Gastrocnemius medialis (tissue), 4 donors: ENCODE measurements around the gene CRP. TPM values are rescaled to one million over a fixed set of nuclear protein-coding genes. Genes with fewer than 3 reads are reported as not detected.
"Not testable (repeated sequence)": the region's sequence is repeated elsewhere in the genome, so short reads cannot be mapped to it uniquely, and the experiment has no call there.

Experiments
- ATAC-seq, 2 donors: fragments of 150-250 bp; one replicate each; pipeline ENCODE4 v1.9.1; 2016
- DNase-seq, 2 donors: peaks; one replicate each; pipeline ENCODE4 v3.0.0-alpha.2; 2019
- H3K27ac ChIP-seq, 4 donors: fragments of 200-600 bp; sonication (generic); 1 replicate in 1 of 4; 2 replicates in 3 of 4; pipeline ENCODE4 v1.5.1; 2016 to 2018; ENCODE audit warnings: mild to moderate bottlenecking in 2 of 4, moderate library complexity in 1 of 4
- H3K27me3 ChIP-seq, 3 donors: fragments of 200-600 bp; sonication (generic) in 2 of 3; 1 replicate in 1 of 3; 2 replicates in 2 of 3; pipeline versions ENCODE4 v1.5.1 to v1.6.0; 2016 to 2019; ENCODE audit warnings: mild to moderate bottlenecking in 1 of 3, moderate library complexity in 1 of 3
- H3K36me3 ChIP-seq, 2 donors: fragments of 200-600 bp; sonication (generic) in 1 of 2; one replicate each; pipeline ENCODE4 v1.5.1; 2017 to 2018
- H3K4me1 ChIP-seq, 2 donors: fragments of 200-600 bp; sonication (generic) in 1 of 2; one replicate each; pipeline ENCODE4 v1.5.1; 2016 to 2017; ENCODE audit warnings: mild to moderate bottlenecking in 2 of 2
- H3K4me3 ChIP-seq, 4 donors: fragments of 200-600 bp; sonication (generic) in 3 of 4; 1 replicate in 1 of 4; 2 replicates in 3 of 4; pipeline ENCODE4 v1.5.1; 2016 to 2019; ENCODE audit warnings: mild to moderate bottlenecking in 2 of 4
- H3K9me3 ChIP-seq, 3 donors: fragments of 200-600 bp; sonication (generic) in 2 of 3; 1 replicate in 1 of 3; 2 replicates in 2 of 3; pipeline ENCODE4 v1.5.1; 2016 to 2019
- CTCF ChIP-seq, 5 experiments: fragments of 450-650 bp in 3 of 5; fragments of 200-600 bp in 2 of 5; sonication (generic) in 2 of 5; IDR thresholded peaks in 4 of 5; conservative IDR thresholded peaks in 1 of 5; 1 replicate in 4 of 5; 2 replicates in 1 of 5; pipeline ENCODE4 v1.5.1; 2016 to 2019; ENCODE audit warnings: antibody characterized with exemption in 5 of 5, mild to moderate bottlenecking in 3 of 5, moderate library complexity in 3 of 5
- POLR2A ChIP-seq, 2 donors: fragments of 450-650 bp; IDR thresholded peaks; one replicate each; pipeline ENCODE4 v1.6.1; 2017; ENCODE audit warnings: antibody characterized with exemption in 2 of 2, mild to moderate bottlenecking in 2 of 2, moderate library complexity in 2 of 2
- in situ Hi-C, 4 donors: fragments of 200-750 bp; cut with MboI; loops; one replicate each; pipeline versions ENCODE4 v1.15.0 to v1.8.0; 2017; ENCODE audit warnings: low sequenced_read_pairs in 4 of 4
- intact Hi-C: fragments of 100-400 bp; cut with DNase I; formaldehyde crosslinking; loops from one replicate; pipeline ENCODE4 v1.15.1; 2023; ENCODE audit warnings: low total_unique reads
- total RNA-seq, 4 donors: library from RNA; depleted of rRNA; stranded (reverse); fragments of >200 nt; gene quantifications; one replicate each; pipeline versions ENCODE4 v1.1.0 to v1.2.3, GENCODE V29; 2016

CRP gene
- total RNA-seq, 4 donors from 2014 or later = 11.0 to 26.7 TPM; not detected in 2

GRCh38 chr1:159746666-159747065 lies 32.3 kb upstream of the CRP start:
- intact Hi-C loops = no loop called here
- DNase-seq (no peak), ATAC-seq (no peak)
- in situ Hi-C loops = no loop called here
- Histone ChIP-seq H3K9me3 (no peaks in the 10 kb centered on the region), H3K36me3 (no peaks in the 10 kb centered on the region), H3K4me3 (no peak overlapping the region), H3K4me1 (no peaks in the 10 kb centered on the region), H3K27me3 (no peaks in the 10 kb centered on the region), H3K27ac (no peak overlapping the region)
- TF ChIP-seq CTCF (IDR thresholded peaks at IDR 0.05 in 4 of 5, conservative IDR thresholded peaks at IDR 0.05 in 1 of 5) = no peak
- no peak for TF ChIP-seq POLR2A (IDR thresholded peaks at IDR 0.05)

GRCh38 chr1:159743651-159744410 lies 29.4 kb upstream of the CRP start:
- in situ Hi-C loops = no loop called here
- Histone ChIP-seq H3K27me3 (no peaks in the 10 kb centered on the region), H3K9me3 (no peaks in the 10 kb centered on the region), H3K27ac (no peak overlapping the region), H3K4me3 (no peak overlapping the region), H3K4me1 (no peaks in the 10 kb centered on the region), H3K36me3 (no peaks in the 10 kb centered on the region)
- DNase-seq (no peak), ATAC-seq (no peak)
- intact Hi-C loops = no loop called here
- TF ChIP-seq POLR2A (IDR thresholded peaks at IDR 0.05) = no peak
- TF ChIP-seq CTCF (IDR thresholded peaks at IDR 0.05 in 4 of 5, conservative IDR thresholded peaks at IDR 0.05 in 1 of 5) = no peak

- H3K27ac ChIP-seq = no peak overlapping the region
- H3K36me3 ChIP-seq = no peaks in the 10 kb centered on the region
- TF ChIP-seq CTCF (IDR thresholded peaks at IDR 0.05 in 4 of 5, conservative IDR thresholded peaks at IDR 0.05 in 1 of 5) (no peak), POLR2A (IDR thresholded peaks at IDR 0.05) (no peak)
- DNase-seq = no peak
- H3K4me1 ChIP-seq = no peaks in the 10 kb centered on the region
- in situ Hi-C loops = no loop called here
- ATAC-seq = no peak
- H3K4me3 ChIP-seq = no peak overlapping the region
- no peaks in the 10 kb centered on the region for H3K27me3 ChIP-seq
- no peaks in the 10 kb centered on the region for H3K9me3 ChIP-seq
- intact Hi-C loops = no loop called here
Measured at GRCh38 chr1:159737238-159737916, 23.0 kb upstream of the CRP start.

GRCh38 chr1:159723188-159723587 lies 8.8 kb upstream of the CRP start:
- H3K4me3 ChIP-seq, intact Hi-C loops, ATAC-seq, H3K36me3 ChIP-seq, H3K9me3 ChIP-seq, H3K27ac ChIP-seq, H3K27me3 ChIP-seq, H3K4me1 ChIP-seq, in situ Hi-C loops, DNase-seq: not testable (repeated sequence)

- ATAC-seq (no peak), DNase-seq (no peak)
- no peak overlapping the region for H3K27ac ChIP-seq
- H3K27me3 ChIP-seq = no peaks in the 10 kb centered on the region
- intact Hi-C loops (no loop called here), in situ Hi-C loops (no loop called here)
- no peaks in the 10 kb centered on the region for H3K36me3 ChIP-seq
- no peak overlapping the region for H3K4me3 ChIP-seq
- H3K9me3 ChIP-seq = peaks cover 0 to 4% (median 0%) of the 10 kb centered on the region in 3 donors
- no peaks in the 10 kb centered on the region for H3K4me1 ChIP-seq
- no peak for TF ChIP-seq POLR2A (IDR thresholded peaks at IDR 0.05)
- no peak for TF ChIP-seq CTCF (IDR thresholded peaks at IDR 0.05 in 4 of 5, conservative IDR thresholded peaks at IDR 0.05 in 1 of 5)
Measured at GRCh38 chr1:159719990-159720389, 5.6 kb upstream of the CRP start.
